Ovary (tissue), 3 donors: ENCODE data around the gene IL6R.

Source experiments
- EP300 ChIP-seq: sonication (generic); formaldehyde crosslinking; IDR thresholded peaks from one replicate; pipeline ENCODE4 v1.6.1; 2017; ENCODE audit warnings: antibody characterized with exemption
- TF ChIP-seq, protein P1 (sequence below), 3 donors: fragments of 450-650 bp in 2 of 3; fragments of 200-600 bp in 1 of 3; IDR thresholded peaks; one replicate each; pipeline versions ENCODE4 v1.5.1 to v1.8.0; 2016 to 2022; ENCODE audit warnings: antibody characterized with exemption in 3 of 3, mild to moderate bottlenecking in 1 of 3
- donor health status: DM: no; HTN: no; CAD: no.

DNA sequence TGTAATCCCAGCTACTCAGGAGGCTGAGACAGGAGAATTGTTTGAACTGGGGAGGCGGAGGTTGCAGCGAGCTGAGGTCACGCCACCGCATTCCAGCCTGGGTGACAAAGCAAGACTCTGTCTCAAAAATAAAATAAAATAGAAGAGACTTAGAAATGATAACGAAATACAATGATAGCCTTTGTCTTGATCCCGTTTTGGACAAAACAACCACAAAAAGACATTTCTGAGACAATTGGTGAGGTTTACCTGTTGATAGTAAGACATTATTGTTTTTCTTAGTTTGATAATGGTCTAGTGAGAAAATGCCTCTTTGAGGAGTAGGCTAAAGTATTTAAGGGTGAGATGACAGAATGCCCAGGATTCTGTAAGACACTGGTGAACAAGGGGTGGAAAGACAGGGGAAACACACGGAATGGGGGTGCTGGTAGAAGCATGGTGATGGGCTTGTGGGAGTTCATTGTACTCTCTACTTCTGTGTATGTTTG is 109.0 kb downstream of the IL6R start:
- TF ChIP-seq EP300, result no peak
- TF ChIP-seq, protein P1, sequence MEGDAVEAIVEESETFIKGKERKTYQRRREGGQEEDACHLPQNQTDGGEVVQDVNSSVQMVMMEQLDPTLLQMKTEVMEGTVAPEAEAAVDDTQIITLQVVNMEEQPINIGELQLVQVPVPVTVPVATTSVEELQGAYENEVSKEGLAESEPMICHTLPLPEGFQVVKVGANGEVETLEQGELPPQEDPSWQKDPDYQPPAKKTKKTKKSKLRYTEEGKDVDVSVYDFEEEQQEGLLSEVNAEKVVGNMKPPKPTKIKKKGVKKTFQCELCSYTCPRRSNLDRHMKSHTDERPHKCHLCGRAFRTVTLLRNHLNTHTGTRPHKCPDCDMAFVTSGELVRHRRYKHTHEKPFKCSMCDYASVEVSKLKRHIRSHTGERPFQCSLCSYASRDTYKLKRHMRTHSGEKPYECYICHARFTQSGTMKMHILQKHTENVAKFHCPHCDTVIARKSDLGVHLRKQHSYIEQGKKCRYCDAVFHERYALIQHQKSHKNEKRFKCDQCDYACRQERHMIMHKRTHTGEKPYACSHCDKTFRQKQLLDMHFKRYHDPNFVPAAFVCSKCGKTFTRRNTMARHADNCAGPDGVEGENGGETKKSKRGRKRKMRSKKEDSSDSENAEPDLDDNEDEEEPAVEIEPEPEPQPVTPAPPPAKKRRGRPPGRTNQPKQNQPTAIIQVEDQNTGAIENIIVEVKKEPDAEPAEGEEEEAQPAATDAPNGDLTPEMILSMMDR (IDR thresholded peaks at IDR 0.05), result no peak
